Endothelial cell of umbilical vein (primary cell): ENCODE data around the gene CDC14B. TPM values are rescaled to one million over a fixed set of nuclear protein-coding genes. Genes with fewer than 3 reads are reported as not detected.

ENCODE experiments used
- BruUV-seq: library from RNA; stranded (reverse); fragments of 400-500 nt; replicated peaks from 2 replicates; lab custom pipeline; 2021; lab: Mats Ljungman, UMichigan
- CTCF ChIA-PET: fragments of 300-600, 350-600 bp; sonication (Branson Sonifier 250); formaldehyde crosslinking; loops from one replicate; lab custom pipeline; 2021; ENCODE audit warnings: antibody characterized with exemption, inconsistent platforms; lab: Charles Lee
- POLR2A ChIA-PET: fragments of 300-600, 350-600 bp; sonication (Branson Sonifier 250); formaldehyde crosslinking; loops from one replicate; lab custom pipeline; 2021; ENCODE audit warnings: antibody characterized with exemption, inconsistent platforms; lab: Charles Lee
- DNase-seq: peaks from one replicate; pipeline ENCODE4 v3.0.0-alpha.2; 2011; ENCODE audit warnings: low read depth, low spot score
- FAIRE-seq: peaks from 2 replicates; lab custom pipeline; 2011; peaks lifted over from hg19 to GRCh38; lab: Jason Lieb, UNC
- H2AFZ ChIP-seq: 2 replicates; pipeline ENCODE4 v1.6.0; 2012; ENCODE audit warnings: low read depth, low read length, control low read depth, inconsistent platforms
- H3K27ac ChIP-seq: 2 replicates; pipeline ENCODE4 v1.5.1; 2011; ENCODE audit warnings: low read depth, mild to moderate bottlenecking, control low read depth, low read length, moderate library complexity; ENCODE audit not compliant: insufficient read depth
- H3K27me3 ChIP-seq, 2 experiments: 2 replicates each; pipeline versions ENCODE4 v1.6.0 to v1.6.1; 2011; ENCODE audit warnings: low read length in 2 of 2, mixed read lengths in 1 of 2; ENCODE audit not compliant: control insufficient read depth in 2 of 2, insufficient read depth in 2 of 2
- H3K36me3 ChIP-seq, 2 experiments: 2 replicates in 1 of 2; 3 replicates in 1 of 2; pipeline ENCODE4 v1.5.1; 2011; ENCODE audit warnings: low read length in 2 of 2, mild to moderate bottlenecking in 1 of 2, moderate library complexity in 1 of 2; ENCODE audit not compliant: control insufficient read depth in 2 of 2, insufficient read depth in 2 of 2; ENCODE audit errors: extremely low read depth in 1 of 2
- H3K4me1 ChIP-seq: 3 replicates; pipeline ENCODE4 v1.5.1; 2011; ENCODE audit warnings: mild to moderate bottlenecking, low read length; ENCODE audit not compliant: control insufficient read depth, insufficient read depth; ENCODE audit errors: extremely low read depth
- H3K4me2 ChIP-seq: 2 replicates; pipeline ENCODE4 v1.6.1; 2011; ENCODE audit warnings: low read length, control low read depth, mixed read lengths; ENCODE audit not compliant: insufficient read depth
- H3K4me3 ChIP-seq, 3 experiments: fragments of 200-600 bp in 1 of 3; sonication (generic), shearing (Covaris generic) in 1 of 3; replicated peaks in 1 of 3; 2 replicates each; pipeline ENCODE4 v1.5.1; 2011 to 2016; ENCODE audit warnings: control low read depth in 3 of 3, low read length in 3 of 3, mild to moderate bottlenecking in 2 of 3, inconsistent platforms in 1 of 3, low read depth in 1 of 3, moderate library complexity in 1 of 3; ENCODE audit not compliant: insufficient read depth in 1 of 3
- H3K79me2 ChIP-seq: 2 replicates; pipeline ENCODE4 v1.6.0; 2012; ENCODE audit warnings: low read length, inconsistent platforms; ENCODE audit not compliant: control insufficient read depth, insufficient read depth
- H3K9ac ChIP-seq: replicated peaks from 2 replicates; pipeline ENCODE3; 2011; ENCODE audit warnings: low read length, control low read depth; ENCODE audit not compliant: insufficient read depth; ENCODE audit errors: extremely low read depth
- H3K9me1 ChIP-seq: replicated peaks from 3 replicates; pipeline ENCODE4 v1.6.0; 2011; ENCODE audit warnings: mild to moderate bottlenecking, low read length; ENCODE audit not compliant: control insufficient read depth, insufficient read depth; ENCODE audit errors: extremely low read depth
- H3K9me3 ChIP-seq: replicated peaks from 2 replicates; pipeline ENCODE4 v1.5.1; 2012; ENCODE audit warnings: low read length, inconsistent platforms; ENCODE audit not compliant: control insufficient read depth, insufficient read depth
- H4K20me1 ChIP-seq: replicated peaks from 2 replicates; pipeline ENCODE3; 2011; ENCODE audit warnings: mild to moderate bottlenecking, low read length; ENCODE audit not compliant: control insufficient read depth, insufficient read depth; ENCODE audit errors: extremely low read depth
- EZH2 ChIP-seq: IDR thresholded peaks from 2 replicates; pipeline ENCODE4 v1.6.1; 2012; ENCODE audit warnings: borderline replicate concordance, low read depth, mild to moderate bottlenecking, moderate library complexity, low read length, inconsistent platforms; ENCODE audit not compliant: severe bottlenecking
- FOS ChIP-seq: IDR thresholded peaks from 2 replicates; pipeline ENCODE4 v1.6.1; 2011; ENCODE audit warnings: mild to moderate bottlenecking, low read length, moderate library complexity, borderline replicate concordance; ENCODE audit not compliant: insufficient read depth
- GATA2 ChIP-seq: IDR thresholded peaks from 2 replicates; pipeline ENCODE4 v1.7.0; 2011; ENCODE audit warnings: low read depth, mild to moderate bottlenecking, moderate library complexity, mixed read lengths, low read length; ENCODE audit not compliant: insufficient read length, insufficient read depth
- JUN ChIP-seq: IDR thresholded peaks from 2 replicates; pipeline ENCODE4 v1.6.1; 2011; ENCODE audit warnings: borderline replicate concordance, low read depth; ENCODE audit not compliant: insufficient read length, insufficient read depth
- MAX ChIP-seq: IDR thresholded peaks from 2 replicates; pipeline ENCODE4 v1.6.1; 2011; ENCODE audit not compliant: insufficient read depth, insufficient read length
- MYC ChIP-seq: IDR thresholded peaks from one replicate; pipeline ENCODE4 v1.6.1; 2011; ENCODE audit warnings: mild to moderate bottlenecking, low read depth, low read length
- POLR2A ChIP-seq: IDR thresholded peaks from 2 replicates; pipeline ENCODE4 v1.6.1; 2012; ENCODE audit warnings: low read depth, mild to moderate bottlenecking, control low read depth, low read length
- POLR2AphosphoS5 ChIP-seq: IDR thresholded peaks from 2 replicates; pipeline ENCODE4 v1.6.1; 2012; ENCODE audit warnings: low read depth, mild to moderate bottlenecking, control low read depth, low read length, moderate library complexity; ENCODE audit not compliant: insufficient read depth
- dilution Hi-C: fragments of 300-500 bp; cut with MboI; formaldehyde crosslinking; loops from one replicate; pipeline ENCODE4 v1.15.0; 2019; ENCODE audit warnings: low sequenced_read_pairs; ENCODE audit not compliant: extremely low pct_ligation_motif_present
- intact Hi-C: fragments of 100-400 bp; cut with micrococcal nuclease; formaldehyde crosslinking; loops from one replicate; pipeline ENCODE4 v1.10.0; 2022
- polyA plus RNA-seq, 4 experiments: library from polyadenylated mRNA; depleted of rRNA in 3 of 4; stranded (reverse) in 3 of 4; unstranded in 1 of 4; fragments of >200 nt; gene quantifications; 2 replicates each; pipeline versions ENCODE4 v1.2.1 to v1.2.3, GENCODE V29; 2011 to 2012; ENCODE audit warnings: missing spikeins in 1 of 4
- total RNA-seq: library from RNA; stranded (reverse); gene quantifications from 2 replicates; pipeline ENCODE4 v1.2.3, GENCODE V29; 2021
- TF ChIP-seq, protein P1 (sequence below), 2 donors: IDR thresholded peaks; 1 replicate in 1 of 2; 2 replicates in 1 of 2; pipeline ENCODE4 v1.5.1; 2011; ENCODE audit warnings: low read length in 2 of 2, mild to moderate bottlenecking in 2 of 2, moderate library complexity in 2 of 2, control low read depth in 1 of 2, inconsistent platforms in 1 of 2, low read depth in 1 of 2; ENCODE audit not compliant: insufficient read depth in 1 of 2; ENCODE audit errors: extremely low read depth in 1 of 2

Gene CDC14B
- total and polyA plus RNA-seq, 2 donors (not counting 3 experiments of a cell fraction or from before 2014, with no cell fraction given): 0.39 to 0.93 TPM

GRCh38 chr9:96459268-96460007 lies 160.2 kb downstream of the CDC14B start:
- Histone ChIP-seq H3K4me3 (no peak overlapping the region), H3K9me3 (no peaks in the 10 kb centered on the region), H2AFZ (no peak overlapping the region), H3K27me3 (no peaks in the 10 kb centered on the region), H3K4me2 (no peak overlapping the region), H3K79me2 (peaks cover 3% of the 10 kb centered on the region), H3K36me3 (no peaks in the 10 kb centered on the region), H3K27ac (no peak overlapping the region), H4K20me1 (no peaks in the 10 kb centered on the region), H3K9ac (no peak overlapping the region), H3K4me1 (no peaks in the 10 kb centered on the region), H3K9me1 (no peaks in the 10 kb centered on the region)
- POLR2A ChIA-PET: no interaction called here
- FAIRE-seq (no peak), DNase-seq (no peak)
- BruUV-seq: no TSS peak
- intact Hi-C loops: no loop called here
- TF ChIP-seq POLR2AphosphoS5: no peak
- TF ChIP-seq JUN: no peak
- TF ChIP-seq EZH2: no peak
- TF ChIP-seq MYC: no peak
- no peak for TF ChIP-seq GATA2
- TF ChIP-seq POLR2A: no peak
- TF ChIP-seq, protein P1, sequence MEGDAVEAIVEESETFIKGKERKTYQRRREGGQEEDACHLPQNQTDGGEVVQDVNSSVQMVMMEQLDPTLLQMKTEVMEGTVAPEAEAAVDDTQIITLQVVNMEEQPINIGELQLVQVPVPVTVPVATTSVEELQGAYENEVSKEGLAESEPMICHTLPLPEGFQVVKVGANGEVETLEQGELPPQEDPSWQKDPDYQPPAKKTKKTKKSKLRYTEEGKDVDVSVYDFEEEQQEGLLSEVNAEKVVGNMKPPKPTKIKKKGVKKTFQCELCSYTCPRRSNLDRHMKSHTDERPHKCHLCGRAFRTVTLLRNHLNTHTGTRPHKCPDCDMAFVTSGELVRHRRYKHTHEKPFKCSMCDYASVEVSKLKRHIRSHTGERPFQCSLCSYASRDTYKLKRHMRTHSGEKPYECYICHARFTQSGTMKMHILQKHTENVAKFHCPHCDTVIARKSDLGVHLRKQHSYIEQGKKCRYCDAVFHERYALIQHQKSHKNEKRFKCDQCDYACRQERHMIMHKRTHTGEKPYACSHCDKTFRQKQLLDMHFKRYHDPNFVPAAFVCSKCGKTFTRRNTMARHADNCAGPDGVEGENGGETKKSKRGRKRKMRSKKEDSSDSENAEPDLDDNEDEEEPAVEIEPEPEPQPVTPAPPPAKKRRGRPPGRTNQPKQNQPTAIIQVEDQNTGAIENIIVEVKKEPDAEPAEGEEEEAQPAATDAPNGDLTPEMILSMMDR (IDR thresholded peaks at IDR 0.05; ENCODE audit: extremely low read depth in 1 of 2, insufficient read depth in 1 of 2, low read depth in 1 of 2, low read length in 2 of 2): no peak
- TF ChIP-seq MAX: no peak
- TF ChIP-seq FOS: no peak
- dilution Hi-C loops: no loop called here
- CTCF ChIA-PET: interaction anchor here (0.9 to 1.3 kb wide), 2 partner anchors 133 to 142 kb away, joined by 3 read pairs; no protein-coding TSS in a partner anchor
